Breast epithelium (tissue), 4 donors: ENCODE results near the gene PDGFD. TPM values are rescaled to one million over a fixed set of nuclear protein-coding genes. Genes with fewer than 3 reads are reported as not detected.

Source experiments
- DNase-seq, 2 donors: peaks; one replicate each; pipeline ENCODE4 v3.0.0-alpha.2; 2019; ENCODE audit warnings: low spot score in 2 of 2
- H3K27ac ChIP-seq, 2 donors: fragments of 200-600 bp; sonication (generic) in 1 of 2; one replicate each; pipeline ENCODE4 v1.5.1; 2016 to 2019; ENCODE audit warnings: mild to moderate bottlenecking in 1 of 2
- H3K27me3 ChIP-seq, 2 donors: fragments of 200-600 bp; sonication (generic) in 1 of 2; one replicate each; pipeline versions ENCODE4 v1.5.1 to v1.6.0; 2017 to 2019; ENCODE audit warnings: control low read depth in 1 of 2, mild to moderate bottlenecking in 1 of 2
- H3K36me3 ChIP-seq: fragments of 200-600 bp; one replicate; pipeline ENCODE4 v1.5.1; 2019
- H3K4me1 ChIP-seq, 2 donors: fragments of 200-600 bp; sonication (generic); one replicate each; pipeline ENCODE4 v1.5.1; 2016 to 2019; ENCODE audit warnings: control low read depth in 1 of 2
- H3K4me3 ChIP-seq, 3 donors: fragments of 200-600 bp; sonication (generic); 1 replicate in 2 of 3; 2 replicates in 1 of 3; pipeline ENCODE4 v1.5.1; 2016 to 2019; ENCODE audit warnings: mild to moderate bottlenecking in 3 of 3, moderate library complexity in 2 of 3
- H3K9me3 ChIP-seq, 2 donors: fragments of 200-600 bp; sonication (generic) in 1 of 2; one replicate each; pipeline ENCODE4 v1.5.1; 2016 to 2019; ENCODE audit warnings: control low read depth in 1 of 2
- POLR2A ChIP-seq: fragments of 450-650 bp; IDR thresholded peaks from one replicate; pipeline ENCODE4 v1.6.1; 2016; ENCODE audit warnings: antibody characterized with exemption, mild to moderate bottlenecking, moderate library complexity
- POLR2AphosphoS5 ChIP-seq, 3 donors: sonication (generic); formaldehyde crosslinking; IDR thresholded peaks; one replicate each; pipeline ENCODE4 v1.6.1; 2017; ENCODE audit warnings: antibody characterized with exemption in 3 of 3
- intact Hi-C: fragments of 100-400 bp; cut with DNase I; formaldehyde crosslinking; loops from one replicate; pipeline ENCODE4 v1.15.1; 2023; ENCODE audit warnings: low total_unique reads
- total RNA-seq, 3 donors: library from RNA; depleted of rRNA; stranded (reverse); fragments of >200 nt; gene quantifications; one replicate each; pipeline ENCODE4 v1.1.0, GENCODE V29; 2016
- TF ChIP-seq, protein P1 (sequence below), 3 donors: fragments of 450-650 bp; IDR thresholded peaks; one replicate each; pipeline ENCODE4 v1.5.1; 2016 to 2017; ENCODE audit warnings: antibody characterized with exemption in 3 of 3, mild to moderate bottlenecking in 3 of 3, moderate library complexity in 3 of 3

The PDGFD gene
- 10 to 100 TPM; 21.8 to 76.0 (median 53.1) TPM for total RNA-seq

DNA sequence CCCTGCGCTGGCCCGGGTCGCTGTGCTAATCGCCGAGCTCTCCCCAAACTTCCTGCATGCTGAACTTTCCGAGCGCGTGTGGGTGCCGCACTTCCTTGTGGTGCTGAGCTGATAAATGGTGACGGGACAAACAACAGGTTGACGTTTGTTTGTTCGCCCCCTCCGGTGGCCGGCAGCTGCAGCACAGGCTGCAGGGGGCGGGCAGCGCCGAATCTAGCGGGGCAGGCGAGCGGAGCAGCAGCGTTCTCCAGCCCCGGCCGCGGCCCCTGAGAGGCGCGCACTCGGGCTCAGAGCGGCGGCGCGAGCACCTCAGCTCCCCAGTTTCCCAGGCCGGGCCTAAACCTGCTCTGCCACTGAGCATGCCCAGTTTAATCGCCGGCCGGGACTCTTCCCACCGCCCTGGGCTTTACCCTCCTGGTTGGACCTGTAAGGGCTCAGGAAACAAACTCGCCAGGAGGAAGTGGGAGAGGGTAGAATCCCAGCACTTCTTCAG lies at the start of gene PDGFD:
Gene PDGFD, minus strand, starts transcription at position 120 of the 493 bp plus-strand sequence.
- no peaks in the 10 kb centered on the region for H3K36me3 ChIP-seq
- no peaks in the 10 kb centered on the region for H3K9me3 ChIP-seq
- H3K4me3 ChIP-seq, result peak within 1 kb of the TSS; percentile 44 to 79 (median 57)
- no peaks in the 10 kb centered on the region for H3K4me1 ChIP-seq
- DNase-seq, result peak; percentile 37 to 50
- intact Hi-C loops, result no loop called here
- H3K27me3 ChIP-seq, result no peaks in the 10 kb centered on the region
- TF ChIP-seq, protein P1, sequence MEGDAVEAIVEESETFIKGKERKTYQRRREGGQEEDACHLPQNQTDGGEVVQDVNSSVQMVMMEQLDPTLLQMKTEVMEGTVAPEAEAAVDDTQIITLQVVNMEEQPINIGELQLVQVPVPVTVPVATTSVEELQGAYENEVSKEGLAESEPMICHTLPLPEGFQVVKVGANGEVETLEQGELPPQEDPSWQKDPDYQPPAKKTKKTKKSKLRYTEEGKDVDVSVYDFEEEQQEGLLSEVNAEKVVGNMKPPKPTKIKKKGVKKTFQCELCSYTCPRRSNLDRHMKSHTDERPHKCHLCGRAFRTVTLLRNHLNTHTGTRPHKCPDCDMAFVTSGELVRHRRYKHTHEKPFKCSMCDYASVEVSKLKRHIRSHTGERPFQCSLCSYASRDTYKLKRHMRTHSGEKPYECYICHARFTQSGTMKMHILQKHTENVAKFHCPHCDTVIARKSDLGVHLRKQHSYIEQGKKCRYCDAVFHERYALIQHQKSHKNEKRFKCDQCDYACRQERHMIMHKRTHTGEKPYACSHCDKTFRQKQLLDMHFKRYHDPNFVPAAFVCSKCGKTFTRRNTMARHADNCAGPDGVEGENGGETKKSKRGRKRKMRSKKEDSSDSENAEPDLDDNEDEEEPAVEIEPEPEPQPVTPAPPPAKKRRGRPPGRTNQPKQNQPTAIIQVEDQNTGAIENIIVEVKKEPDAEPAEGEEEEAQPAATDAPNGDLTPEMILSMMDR (IDR thresholded peaks at IDR 0.05), result peak in 1 of 3 donors; percentile 34
- TF ChIP-seq POLR2A, result no peak
- TF ChIP-seq POLR2AphosphoS5 (IDR thresholded peaks at IDR 0.05), result peak in 1 of 3 donors; percentile 44
- peak within 1 kb of the TSS; percentile 62 to 85 for H3K27ac ChIP-seq

DNA sequence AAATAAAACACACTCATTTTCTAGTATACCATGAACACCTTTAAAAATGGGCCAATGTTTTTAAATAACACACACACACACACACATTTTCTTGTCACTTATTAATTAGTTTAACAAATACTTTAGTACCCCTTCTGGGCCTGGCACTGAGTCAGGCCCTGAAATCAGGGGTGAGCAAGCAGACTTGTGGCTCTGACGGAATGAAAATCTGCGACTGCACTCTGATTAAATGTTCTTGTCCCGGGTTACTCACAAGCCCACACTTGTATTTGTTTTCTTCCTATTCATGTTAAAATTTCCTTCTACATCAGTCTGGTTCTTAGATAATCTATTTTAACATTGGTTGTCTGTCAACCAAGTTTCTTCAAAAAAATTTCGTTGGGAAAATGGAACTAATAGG lies 43.0 kb upstream of the PDGFD start:
- no peak for DNase-seq
- Histone ChIP-seq H3K4me1 (no peaks in the 10 kb centered on the region), H3K27me3 (no peaks in the 10 kb centered on the region), H3K36me3 (no peaks in the 10 kb centered on the region), H3K27ac (no peak overlapping the region), H3K4me3 (no peak overlapping the region), H3K9me3 (no peaks in the 10 kb centered on the region)
- intact Hi-C loops, result no loop called here
- TF ChIP-seq, protein P1 (IDR thresholded peaks at IDR 0.05), result no peak
- TF ChIP-seq POLR2A, result no peak
- TF ChIP-seq POLR2AphosphoS5 (IDR thresholded peaks at IDR 0.05), result no peak

GRCh38 chr11:104205838-104206237 lies 41.9 kb upstream of the PDGFD start:
- H3K27ac ChIP-seq, result no peak overlapping the region
- DNase-seq, result no peak
- H3K4me3 ChIP-seq, result no peak overlapping the region
- no peaks in the 10 kb centered on the region for H3K27me3 ChIP-seq
- no peaks in the 10 kb centered on the region for H3K36me3 ChIP-seq
- H3K4me1 ChIP-seq, result no peaks in the 10 kb centered on the region
- TF ChIP-seq POLR2AphosphoS5 (IDR thresholded peaks at IDR 0.05), result no peak
- no peak for TF ChIP-seq POLR2A
- TF ChIP-seq, protein P1 (IDR thresholded peaks at IDR 0.05), result no peak
- no peaks in the 10 kb centered on the region for H3K9me3 ChIP-seq
- intact Hi-C loops, result no loop called here

DNA sequence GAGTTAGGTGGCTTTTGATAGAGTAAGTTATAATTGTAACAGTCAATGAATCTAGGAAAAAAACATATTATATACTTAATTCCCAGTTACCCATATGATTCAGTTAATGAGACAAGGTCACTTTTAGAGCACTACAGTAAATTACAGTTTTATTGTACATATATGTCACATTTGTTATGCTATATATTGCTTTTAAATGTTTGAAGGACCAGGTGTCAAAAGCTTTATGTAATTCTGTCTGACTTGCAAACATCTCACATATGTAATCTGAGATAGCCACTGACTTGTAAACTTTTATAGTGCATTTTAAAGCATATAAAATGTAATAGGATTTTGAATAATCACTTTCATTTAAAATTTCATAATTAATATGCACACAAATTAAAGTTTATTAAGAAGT lies 36.7 kb upstream of the PDGFD start:
- no peaks in the 10 kb centered on the region for H3K9me3 ChIP-seq
- no peaks in the 10 kb centered on the region for H3K27me3 ChIP-seq
- no peaks in the 10 kb centered on the region for H3K4me1 ChIP-seq
- DNase-seq, result no peak
- intact Hi-C loops, result no loop called here
- TF ChIP-seq POLR2A, result no peak
- TF ChIP-seq, protein P1 (IDR thresholded peaks at IDR 0.05), result no peak
- TF ChIP-seq POLR2AphosphoS5 (IDR thresholded peaks at IDR 0.05), result no peak
- H3K4me3 ChIP-seq, result no peak overlapping the region
- H3K36me3 ChIP-seq, result no peaks in the 10 kb centered on the region
- H3K27ac ChIP-seq, result no peak overlapping the region

- TF ChIP-seq POLR2AphosphoS5 (IDR thresholded peaks at IDR 0.05) (no peak), POLR2A (no peak)
- TF ChIP-seq, protein P1 (IDR thresholded peaks at IDR 0.05), result no peak
- intact Hi-C loops, result no loop called here
- no peaks in the 10 kb centered on the region for H3K4me1 ChIP-seq
These were observed 35.1 kb upstream of the PDGFD start for GRCh38 chr11:104199053-104199452.

More at GRCh38 chr11:104199053-104199452, 35.1 kb upstream of the PDGFD start:
- DNase-seq, result no peak
- Histone ChIP-seq H3K4me3 (no peak overlapping the region), H3K27me3 (no peaks in the 10 kb centered on the region), H3K9me3 (no peaks in the 10 kb centered on the region), H3K36me3 (no peaks in the 10 kb centered on the region), H3K27ac (no peak overlapping the region)
